OCI-LY7 (cell line): ENCODE measurements around the gene TMEM130. TPM values are rescaled to one million over a fixed set of nuclear protein-coding genes. Genes with fewer than 3 reads are reported as not detected.
A peak's percentile ranks its signal among the peaks of the same experiment; 100 is the strongest.

Experiments used
- BruUV-seq: library from RNA; stranded (reverse); fragments of 400-500 nt; replicated peaks from 2 replicates; lab custom pipeline; 2021; lab: Mats Ljungman, UMichigan
- CTCF ChIA-PET: fragments of 300-600 bp; sonication (Branson Sonifier 250); formaldehyde crosslinking; loops from one replicate; lab custom pipeline; 2022; ENCODE audit warnings: antibody characterized with exemption; ENCODE audit not compliant: unreplicated experiment; lab: Charles Lee
- POLR2A ChIA-PET: fragments of 300-600 bp; sonication (Branson Sonifier 250); formaldehyde crosslinking; loops from one replicate; lab custom pipeline; 2022; ENCODE audit warnings: antibody characterized with exemption; lab: Charles Lee
- DNase-seq: peaks from one replicate; pipeline ENCODE4 v3.0.0-alpha.2; 2015; ENCODE audit warnings: low spot score
- H2AFZ ChIP-seq: fragments of 200-600 bp; sonication (generic), shearing (Covaris generic); 2 replicates; pipeline ENCODE4 v1.6.1; 2014; ENCODE audit warnings: mild to moderate bottlenecking, antibody characterized with exemption, low read length, moderate library complexity
- H3K27ac ChIP-seq: fragments of 200-600 bp; sonication (generic); 2 replicates; pipeline ENCODE4 v1.5.1; 2014; ENCODE audit warnings: mixed run types, low read depth, mild to moderate bottlenecking, moderate library complexity, low read length, inconsistent platforms; ENCODE audit not compliant: poor library complexity, severe bottlenecking
- H3K36me3 ChIP-seq: fragments of 200-600 bp; sonication (generic); 2 replicates; pipeline ENCODE4 v1.6.1; 2014; ENCODE audit warnings: mild to moderate bottlenecking, antibody characterized with exemption, low read length, moderate library complexity, mixed read lengths; ENCODE audit not compliant: insufficient read depth
- H3K4me1 ChIP-seq: fragments of 200-600 bp; sonication (generic); 2 replicates; pipeline ENCODE4 v1.5.1; 2014; ENCODE audit warnings: mild to moderate bottlenecking, low read length; ENCODE audit not compliant: insufficient read depth, poor library complexity, severe bottlenecking
- H3K4me2 ChIP-seq: fragments of 200-600 bp; sonication (generic); 2 replicates; pipeline ENCODE4 v1.6.1; 2014; ENCODE audit warnings: mild to moderate bottlenecking, low read length
- H3K4me3 ChIP-seq: fragments of 200-600 bp; sonication (generic); 2 replicates; pipeline ENCODE4 v1.5.1; 2014; ENCODE audit warnings: mild to moderate bottlenecking, low read depth, low read length; ENCODE audit not compliant: poor library complexity, severe bottlenecking
- H3K79me2 ChIP-seq: fragments of 200-600 bp; sonication (generic); 2 replicates; pipeline ENCODE4 v1.6.1; 2016; ENCODE audit warnings: low read depth, mild to moderate bottlenecking, low read length, moderate library complexity, mixed read lengths; ENCODE audit not compliant: insufficient read depth
- H3K9me2 ChIP-seq: fragments of 200-600 bp; sonication (generic); 2 replicates; pipeline ENCODE4 v1.6.1; 2016; ENCODE audit warnings: mild to moderate bottlenecking, low read length, mixed read lengths; ENCODE audit not compliant: insufficient read depth
- H3K9me3 ChIP-seq: fragments of 200-600 bp; sonication (generic); 2 replicates; pipeline ENCODE4 v1.6.1; 2014; ENCODE audit warnings: mild to moderate bottlenecking, mixed run types, low read length, mixed read lengths
- H4K20me1 ChIP-seq: fragments of 200-600 bp; sonication (generic); 2 replicates; pipeline ENCODE4 v1.6.1; 2014; ENCODE audit warnings: mild to moderate bottlenecking, antibody characterized with exemption, low read length, moderate library complexity, mixed read lengths; ENCODE audit not compliant: insufficient read depth
- CTCF ChIP-seq: fragments of 200-600 bp; sonication (generic); conservative IDR thresholded peaks from 2 replicates; pipeline ENCODE4 v1.5.1; 2014; ENCODE audit warnings: mild to moderate bottlenecking, antibody characterized with exemption, low read length, moderate library complexity, mixed read lengths
- EZH2phosphoT487 ChIP-seq: fragments of 200-600 bp; sonication (generic); IDR thresholded peaks from 2 replicates; pipeline ENCODE4 v1.6.1; 2018; ENCODE audit warnings: low read depth, borderline replicate concordance, mild to moderate bottlenecking, mixed run types, antibody characterized with exemption, low read length, moderate library complexity, mixed read lengths
- intact Hi-C: fragments of 100-400 bp; cut with micrococcal nuclease; formaldehyde crosslinking; loops from one replicate; pipeline ENCODE4 v1.10.0; 2022; ENCODE audit not compliant: unreplicated experiment
- total RNA-seq, 2 experiments: library from RNA; depleted of rRNA in 1 of 2; stranded (reverse); fragments of >200 nt in 1 of 2; shearing (Covaris generic) in 1 of 2; gene quantifications; 2 replicates each; pipeline ENCODE4 v1.2.3, GENCODE V29; 2014 to 2022

Gene TMEM130
- total RNA-seq, 2 experiments from 2014 or later = 0.22 to 0.57 TPM

GRCh38 chr7:98879198-98879978 lies 9.6 kb upstream of the TMEM130 start:
- intact Hi-C loops = loop anchor here (1.0 to 10.0 kb wide), 2 partner anchors 237 to 565 kb away; no protein-coding TSS in a partner anchor
- H3K9me2 ChIP-seq = no peaks in the 10 kb centered on the region
- no peaks in the 10 kb centered on the region for H3K9me3 ChIP-seq
- H3K4me2 ChIP-seq = peak overlapping the region; percentile 80
- TSS peak; percentile 75 for BruUV-seq
- H4K20me1 ChIP-seq = peaks cover 5% of the 10 kb centered on the region; the same call in 1 of the 2 replicates
- peak overlapping the region; percentile 97 for H3K4me3 ChIP-seq
- CTCF ChIA-PET = interaction anchor here (0.6 to 0.8 kb wide), 2 partner anchors 9 to 594 kb away, joined by 3 to 5 read pairs; partner anchors contain the start of gene TMEM130
- H2AFZ ChIP-seq = no peak overlapping the region
- H3K27ac ChIP-seq = peak overlapping the region; percentile 94
- H3K4me1 ChIP-seq = peaks cover 38% of the 10 kb centered on the region
- H3K36me3 ChIP-seq = peaks cover 41% of the 10 kb centered on the region
- H3K79me2 ChIP-seq = peaks cover 46% of the 10 kb centered on the region
- peak; percentile 96 for DNase-seq
- TF ChIP-seq EZH2phosphoT487 = no peak
- TF ChIP-seq CTCF = peak; percentile 63
- POLR2A ChIA-PET = interaction anchor here (0.6 to 1.0 kb wide), 5 partner anchors 9 to 538 kb away, joined by 3 to 5 read pairs (median 4); partner anchors contain the start of gene TMEM130

DNA sequence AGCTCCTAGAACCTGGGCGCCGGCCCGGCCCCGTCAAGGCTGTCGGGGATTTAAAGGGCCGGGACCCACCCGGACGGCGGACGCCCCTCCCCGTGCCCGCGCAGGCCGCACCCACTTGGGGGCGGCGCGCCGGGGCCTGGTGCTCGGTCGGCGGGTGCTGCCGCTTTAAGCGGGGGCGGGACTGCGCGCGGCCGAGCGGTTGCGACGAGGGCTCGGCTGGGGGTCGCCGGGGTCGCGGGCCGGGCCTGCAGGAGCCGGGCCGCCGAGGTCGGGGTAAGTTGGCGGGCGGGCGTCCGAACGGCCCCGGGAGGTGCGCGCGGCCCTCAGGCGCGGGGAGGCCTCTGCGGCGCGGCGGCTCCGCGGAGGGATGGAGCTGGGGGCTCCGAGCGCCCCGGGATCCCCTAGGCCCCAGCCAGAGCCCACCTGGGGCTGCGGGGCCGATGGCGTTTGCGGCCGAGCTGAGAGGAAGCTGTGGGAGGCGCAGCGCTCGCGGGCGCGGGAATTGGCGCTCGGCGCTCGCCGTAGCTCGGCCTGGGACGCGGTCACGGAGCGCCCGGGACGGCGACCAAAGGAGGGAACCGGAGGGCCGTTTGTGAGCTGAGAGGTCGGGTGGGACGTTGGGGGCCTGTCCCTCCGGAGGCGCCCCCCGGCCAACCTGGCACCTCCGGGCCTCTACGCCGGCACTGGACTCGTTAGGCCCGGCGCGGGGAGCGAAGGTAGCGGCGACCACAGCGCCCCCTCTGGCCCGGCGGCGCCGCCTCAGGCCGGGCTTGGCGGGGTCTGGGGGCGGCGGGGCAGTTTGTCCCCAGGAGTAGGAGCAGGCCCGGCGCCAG lies 8.8 kb upstream of the TMEM130 start, which contains the start of gene TRRAP:
TRRAP (plus strand) TSS at position 168 of the 833 bp plus-strand sequence. CDS start 2,619 bp downstream, outside the sequence.
- no peaks in the 10 kb centered on the region for H3K9me3 ChIP-seq
- peaks cover 5% of the 10 kb centered on the region; the same call in 1 of the 2 replicates for H4K20me1 ChIP-seq
- peak; percentile 79; the same call in 1 of the 2 replicates for TF ChIP-seq CTCF
- no peak for TF ChIP-seq EZH2phosphoT487
- intact Hi-C loops = loop anchor here (1.0 to 10.0 kb wide), 2 partner anchors 236 to 564 kb away; no protein-coding TSS in a partner anchor
- no TSS peak for BruUV-seq
- H3K4me2 ChIP-seq = peak within 1 kb of the TSS; percentile 80
- peaks cover 40% of the 10 kb centered on the region for H3K79me2 ChIP-seq
- H3K36me3 ChIP-seq = peaks cover 33% of the 10 kb centered on the region
- ChIA-PET POLR2A (no interaction called here), CTCF (no interaction called here)
- H3K27ac ChIP-seq = peak within 1 kb of the TSS; percentile 94
- H3K9me2 ChIP-seq = no peaks in the 10 kb centered on the region
- peak within 1 kb of the TSS; percentile 59; the same call in 1 of the 2 replicates for H2AFZ ChIP-seq
- peak; percentile 85 for DNase-seq
- H3K4me3 ChIP-seq = peak within 1 kb of the TSS; percentile 97
- H3K4me1 ChIP-seq = peaks cover 30% of the 10 kb centered on the region
